Glomerular visceral epithelial cell (primary cell): Measurements from ENCODE around the gene LNX1.

ENCODE experiments used
- DNase-seq: peaks from one replicate; pipeline ENCODE4 v3.0.0-alpha.2; 2016; ENCODE audit errors: extremely low spot score

Gene LNX1

DNA sequence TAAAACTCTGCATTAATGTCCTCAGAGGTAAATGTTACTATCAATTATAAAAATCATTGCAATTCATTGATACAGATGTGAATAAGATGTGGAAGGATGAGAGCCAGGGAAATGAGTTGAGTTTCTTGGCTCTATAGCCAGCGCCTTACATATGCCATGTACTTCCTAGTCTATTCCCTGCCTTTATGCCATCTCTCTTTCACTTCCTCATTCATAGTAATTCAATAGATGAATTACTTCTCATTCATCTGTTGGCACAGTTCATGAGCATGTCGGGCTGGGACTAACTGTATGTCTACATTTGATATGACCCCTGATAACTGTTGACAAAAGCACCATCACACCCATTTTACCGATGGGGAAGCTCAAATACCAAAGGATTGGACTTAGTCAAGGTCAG lies 55.7 kb downstream of the LNX1 start:
- no peak for DNase-seq

- no peak for DNase-seq
Observed at GRCh38 chr4:53534684-53535083, 56.6 kb downstream of the LNX1 start.

DNA sequence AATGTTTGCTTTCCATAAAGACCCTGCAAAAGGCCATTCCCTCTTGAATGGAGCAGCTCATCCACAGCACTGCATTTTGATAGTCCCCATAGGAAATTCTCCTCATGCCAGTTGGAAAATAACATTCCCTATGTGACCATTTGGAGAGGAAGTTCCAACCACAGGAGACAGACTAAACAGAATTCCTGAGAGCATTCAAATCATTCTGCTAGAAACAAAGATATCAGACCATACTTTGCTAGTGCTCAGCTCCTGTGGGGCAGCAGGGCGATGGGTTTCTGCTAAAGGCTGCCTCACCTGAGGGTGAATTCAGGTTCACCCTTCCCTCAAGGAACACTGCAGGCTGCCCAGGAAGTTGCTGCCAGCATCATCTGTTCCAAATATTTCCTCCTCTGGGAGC lies 58.8 kb downstream of the LNX1 start:
- no peak for DNase-seq

GRCh38 chr4:53531585-53532224 lies 59.6 kb downstream of the LNX1 start:
- DNase-seq, result no peak

GRCh38 chr4:53529025-53529424 lies 62.3 kb downstream of the LNX1 start:
- no peak for DNase-seq

- no peak for DNase-seq
Observed at GRCh38 chr4:53527930-53528329, 63.4 kb downstream of the LNX1 start.

DNA sequence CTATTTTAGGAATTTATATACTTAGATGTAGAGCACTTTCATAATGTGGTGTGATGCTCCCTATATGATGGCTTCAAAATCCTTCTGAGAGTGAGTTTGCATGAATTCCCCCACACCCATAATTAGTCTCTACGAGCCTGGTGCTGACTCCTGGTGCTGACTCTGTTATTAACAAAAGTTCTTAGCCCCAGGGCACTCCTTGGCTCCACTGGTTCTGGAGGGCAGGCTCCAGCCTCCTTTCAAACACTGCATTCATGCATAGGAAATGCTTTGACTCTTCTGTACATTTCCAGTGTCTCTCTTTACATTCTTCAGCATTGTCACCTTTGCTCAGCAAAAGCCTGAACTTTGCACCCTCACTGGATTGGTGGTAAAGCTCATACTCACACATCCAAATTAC lies 64.0 kb downstream of the LNX1 start:
- no peak for DNase-seq

GRCh38 chr4:53522334-53522733 lies 69.0 kb downstream of the LNX1 start:
- no peak for DNase-seq

DNA sequence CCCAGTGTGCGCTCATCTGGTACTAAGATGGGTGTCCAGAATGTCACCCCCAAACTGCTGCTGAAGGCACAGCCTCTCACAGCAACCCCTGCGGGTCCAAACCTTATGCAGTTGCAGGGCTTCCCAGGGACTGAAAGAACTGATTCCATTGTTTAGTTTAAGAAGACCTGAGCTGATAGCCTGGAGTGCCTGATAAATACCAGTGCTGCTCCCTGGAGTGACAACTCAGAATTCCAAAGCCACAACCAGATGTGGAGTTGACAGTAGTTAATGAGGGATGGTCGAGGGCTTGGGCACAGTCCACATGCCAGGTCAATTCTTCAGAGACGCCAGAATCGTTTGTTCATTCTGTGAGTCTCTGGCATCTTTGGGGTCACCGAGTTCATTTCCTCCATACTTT lies 71.2 kb downstream of the LNX1 start:
- DNase-seq, result no peak

GRCh38 chr4:53518807-53519206 lies 72.5 kb downstream of the LNX1 start:
- no peak for DNase-seq

DNA sequence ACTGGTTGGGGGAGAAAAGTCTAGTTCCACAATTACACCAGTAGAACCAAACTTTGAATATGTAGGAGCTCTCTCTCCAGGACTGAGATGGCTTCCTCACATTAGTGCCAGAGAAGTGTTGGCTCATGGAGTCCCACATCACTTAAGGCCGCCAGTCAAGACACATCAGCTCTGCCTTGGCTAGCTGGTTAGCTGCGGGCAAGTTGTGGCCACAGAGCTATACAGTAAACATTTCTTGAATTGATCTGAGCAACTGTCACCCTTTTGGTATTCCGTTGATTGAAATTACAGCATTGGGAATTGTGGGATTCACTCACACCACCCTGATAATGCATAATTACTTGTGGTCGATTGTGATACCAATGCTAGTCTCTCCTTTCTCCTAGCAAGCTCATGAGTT lies 76.2 kb downstream of the LNX1 start:
- DNase-seq, result no peak

GRCh38 chr4:53514509-53514908 lies 76.8 kb downstream of the LNX1 start:
- no peak for DNase-seq

DNA sequence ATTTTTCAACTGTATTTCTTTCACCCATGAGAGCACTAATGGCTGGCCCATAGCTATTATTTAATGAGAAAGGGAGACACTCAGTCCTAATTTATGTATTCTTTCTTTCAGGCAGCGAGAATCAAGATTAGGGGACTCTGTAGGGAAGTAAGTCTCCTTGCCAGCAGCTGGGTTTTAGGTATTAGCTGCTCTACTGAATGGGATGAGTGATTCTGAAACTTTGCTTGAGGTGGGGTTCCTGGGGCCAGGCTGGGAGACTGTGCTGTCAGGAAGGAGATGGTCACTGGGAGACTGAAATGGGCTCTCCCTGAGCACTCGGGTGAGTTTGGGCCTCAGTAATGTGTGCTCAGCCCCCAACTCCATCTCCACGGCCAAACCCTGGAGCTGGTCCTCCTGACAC lies 78.7 kb downstream of the LNX1 start:
- DNase-seq, result no peak

GRCh38 chr4:53511014-53511413 lies 80.3 kb downstream of the LNX1 start:
- no peak for DNase-seq

- no peak for DNase-seq
Observed at GRCh38 chr4:53510321-53510720, 81.0 kb downstream of the LNX1 start.

DNA sequence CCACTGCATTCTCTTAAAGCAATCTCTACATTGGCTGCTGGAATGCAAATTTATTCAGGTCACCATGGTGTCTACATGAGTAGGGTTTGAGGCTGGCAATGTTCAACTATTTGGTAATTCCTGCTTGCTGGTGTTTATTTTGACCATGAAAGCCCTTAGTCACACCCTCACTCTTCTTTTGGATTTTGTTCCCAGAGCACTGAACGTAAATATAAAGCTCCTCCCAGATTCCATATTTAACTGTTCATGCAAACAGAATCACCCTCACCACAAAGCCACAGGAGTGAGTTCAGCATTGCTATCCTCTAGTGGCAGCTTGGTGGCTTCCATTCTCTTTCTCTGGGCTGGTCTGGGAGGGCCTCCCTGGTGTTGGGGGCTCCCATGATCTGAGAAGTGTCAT lies 82.8 kb downstream of the LNX1 start:
- no peak for DNase-seq

GRCh38 chr4:53507671-53508286 lies 83.5 kb downstream of the LNX1 start:
- no peak for DNase-seq

DNA sequence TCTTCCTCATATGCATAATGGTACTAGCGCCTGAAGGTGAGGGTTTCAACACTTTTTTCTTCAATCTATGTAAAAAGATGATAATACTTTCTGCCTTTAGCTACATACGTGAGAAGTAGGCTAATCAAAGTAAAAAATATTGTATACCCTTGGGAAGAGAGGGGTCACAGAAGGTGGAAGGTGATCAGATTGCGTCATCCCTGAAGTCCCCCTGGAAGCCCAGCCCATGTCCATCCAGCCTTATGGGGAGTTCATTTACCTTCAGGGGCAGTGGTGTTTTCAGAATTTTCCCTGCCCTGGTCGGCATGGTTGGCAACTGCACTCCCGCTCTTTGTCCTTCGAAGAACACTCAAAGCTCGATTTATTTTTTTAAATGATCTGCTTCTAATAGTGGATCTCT lies 84.2 kb downstream of the LNX1 start:
- DNase-seq, result no peak

- no peak for DNase-seq
Observed at GRCh38 chr4:53505947-53506346, 85.3 kb downstream of the LNX1 start.

- no peak for DNase-seq
Observed at GRCh38 chr4:53502094-53502493, 89.2 kb downstream of the LNX1 start.

- DNase-seq, result no peak
Observed at GRCh38 chr4:53501561-53501960, 89.7 kb downstream of the LNX1 start.

DNA sequence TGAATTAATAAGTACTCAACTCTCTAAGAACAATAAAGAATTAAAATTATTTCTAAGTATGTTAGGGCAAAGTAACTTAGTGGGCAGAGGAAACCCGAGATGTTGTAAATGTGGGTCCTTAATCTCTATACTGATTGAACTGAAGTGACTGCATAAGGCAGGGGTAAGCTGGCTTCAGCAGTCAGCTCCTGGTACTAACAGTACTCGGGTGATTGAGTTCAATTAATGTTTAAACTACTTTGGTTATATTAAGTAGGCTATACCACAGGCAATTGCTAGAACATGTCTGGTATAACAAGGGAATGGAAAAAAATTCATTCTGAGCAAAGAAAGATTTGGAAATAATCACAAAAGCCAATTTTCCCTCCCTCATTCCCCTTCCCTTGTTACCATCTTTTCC lies 90.7 kb downstream of the LNX1 start:
- DNase-seq, result no peak

DNA sequence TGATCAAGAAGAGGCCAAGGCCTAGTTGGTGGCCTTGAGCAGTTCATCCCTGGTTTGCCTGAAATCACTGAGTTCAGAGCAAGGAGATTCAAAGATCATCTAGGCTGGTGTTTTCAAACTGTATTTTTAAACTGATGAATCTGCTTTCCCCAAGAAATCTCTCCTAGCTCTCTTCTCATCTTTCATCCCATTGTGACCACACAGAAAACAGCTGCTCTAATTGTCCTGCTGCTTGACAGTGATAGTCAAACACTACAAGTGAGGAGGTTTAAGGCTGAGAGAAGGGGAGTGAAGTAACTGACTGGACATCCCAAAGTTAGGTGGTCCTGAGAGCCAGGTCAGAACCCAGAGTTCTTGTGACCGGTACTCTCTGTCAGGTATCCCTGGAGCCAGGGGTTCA lies 91.5 kb downstream of the LNX1 start:
- DNase-seq, result no peak

DNA sequence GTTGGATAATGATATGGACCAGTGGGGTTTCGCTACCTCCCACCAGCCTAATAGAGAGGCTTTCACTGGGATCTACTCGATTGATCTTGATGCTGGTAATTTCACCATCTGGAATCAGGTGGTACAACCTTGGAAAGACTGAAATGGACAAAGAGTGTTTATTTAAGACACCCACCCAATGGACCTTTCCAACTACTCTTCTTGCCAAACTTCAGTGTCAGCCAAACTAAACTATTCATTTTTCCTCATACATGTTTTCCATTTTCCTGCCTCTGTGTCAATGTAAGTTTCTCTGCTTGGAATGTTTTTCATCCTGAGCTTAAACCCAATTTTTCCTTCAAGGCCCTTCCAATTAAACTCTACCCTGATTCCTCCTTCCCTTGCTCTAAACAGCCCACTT lies 92.6 kb downstream of the LNX1 start:
- DNase-seq, result no peak
